GM19351 (cell line): ENCODE data around the gene ARGLU1.
A peak's percentile ranks its signal among the peaks of the same experiment; 100 is the strongest.

Experiments used
- ATAC-seq: cut with Tn5 transposase; IDR thresholded peaks from one replicate; pipeline ENCODE4 v1.9.1; 2021; ENCODE audit warnings: mild to moderate bottlenecking, moderate library complexity; ENCODE audit not compliant: unreplicated experiment

ARGLU1 gene

DNA sequence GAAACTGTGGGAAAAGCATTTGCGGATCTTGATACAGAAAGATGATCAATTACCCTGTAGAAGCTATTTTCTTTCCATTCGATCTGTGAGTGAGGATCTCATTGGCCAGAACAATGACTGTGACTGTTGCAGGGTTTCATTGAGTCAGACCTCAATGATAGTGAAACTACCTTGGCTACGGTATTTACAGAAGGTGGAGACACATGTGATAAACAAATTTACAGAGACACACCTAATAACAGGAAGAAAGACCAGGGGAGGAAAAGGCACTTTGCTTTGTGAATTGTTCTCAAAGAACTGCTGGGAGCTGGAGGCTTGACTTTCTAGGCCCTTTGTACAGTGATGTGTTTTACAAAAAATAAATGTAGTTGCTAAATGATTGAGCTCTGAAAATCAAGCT, 19.9 kb upstream of the ARGLU1 start:
- no peak for ATAC-seq

DNA sequence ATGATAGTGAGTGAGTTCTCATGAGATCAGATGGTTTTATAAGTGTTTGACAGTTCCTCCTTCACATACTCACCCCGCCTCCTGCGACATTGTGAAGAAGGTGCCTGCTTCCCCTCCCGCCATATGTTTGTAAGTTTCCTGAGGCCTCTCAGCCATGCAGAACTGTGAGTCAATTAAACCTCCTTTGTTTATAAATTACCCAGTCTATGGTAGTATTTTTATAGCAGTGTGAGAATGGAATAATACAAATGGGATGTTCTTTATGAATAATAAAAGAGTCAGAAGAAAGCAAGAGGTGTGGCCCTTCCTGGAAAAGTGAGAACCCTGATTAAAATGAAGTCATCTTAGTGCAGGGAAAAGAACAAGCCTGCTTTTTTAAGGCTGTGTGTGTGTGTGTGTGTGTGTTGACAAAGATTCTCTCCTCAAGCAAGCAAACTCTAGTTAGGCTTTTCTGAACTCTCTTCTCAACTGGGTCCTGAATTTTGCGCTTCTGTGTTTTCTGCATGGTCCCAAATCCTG, 18.8 kb upstream of the ARGLU1 start:
- ATAC-seq: no peak

DNA sequence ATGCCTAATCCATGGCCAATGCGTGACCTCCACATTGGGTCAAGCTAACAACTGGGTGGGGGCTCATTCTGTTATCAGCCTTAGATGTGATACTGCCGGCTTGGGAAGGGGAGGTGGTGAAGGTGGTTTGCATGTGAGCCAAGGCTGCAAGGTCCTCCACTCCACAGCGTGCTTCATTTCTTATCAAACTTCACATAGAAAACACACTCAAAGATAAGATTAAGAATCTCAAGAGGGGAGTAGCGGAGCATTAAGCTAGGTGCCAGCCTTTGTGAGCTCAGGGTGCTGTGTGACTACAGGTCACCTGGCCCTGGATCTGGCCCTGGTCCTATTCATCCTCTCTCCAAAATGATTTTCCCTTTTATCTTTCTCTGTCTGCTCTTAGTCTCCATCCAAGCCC, 13.3 kb upstream of the ARGLU1 start:
- no peak for ATAC-seq

DNA sequence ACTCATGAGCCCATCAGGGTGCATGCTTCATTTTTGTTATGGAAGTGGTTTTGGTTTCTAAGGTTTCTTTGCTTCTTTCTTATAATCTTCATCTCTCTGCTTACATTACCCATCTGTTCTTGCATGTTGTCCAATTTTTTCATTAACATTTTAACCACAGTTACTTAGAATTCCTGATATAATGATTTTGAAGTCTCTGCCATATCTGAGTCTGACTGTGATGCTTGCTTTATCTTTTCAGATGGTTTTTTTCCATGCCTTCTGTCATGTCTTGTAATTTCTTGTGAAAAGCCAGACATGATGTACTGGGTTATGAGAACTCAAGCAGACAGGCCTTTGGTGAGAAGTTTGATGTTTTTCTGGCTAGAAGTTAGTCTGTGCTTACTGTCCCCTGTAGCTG, 8.0 kb upstream of the ARGLU1 start:
- no peak for ATAC-seq

DNA sequence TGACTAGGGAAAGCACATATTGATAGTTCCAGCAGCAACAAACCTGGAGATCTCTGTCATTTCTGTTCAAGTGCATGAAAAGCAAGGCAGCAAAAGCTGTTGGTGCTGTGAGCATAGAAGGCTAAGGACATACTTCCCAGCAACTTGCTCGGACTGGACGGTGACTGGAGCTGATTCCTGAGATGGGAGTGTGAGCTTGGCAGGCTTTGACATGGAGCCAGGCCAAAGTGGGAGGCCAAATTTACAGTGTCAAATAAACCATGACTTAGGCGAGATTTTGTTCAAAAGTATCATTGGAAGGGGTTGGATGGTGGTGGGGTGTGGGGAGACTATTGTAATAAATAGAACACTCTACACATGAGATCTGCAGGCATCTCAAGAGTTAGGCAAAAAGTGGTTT, 5.9 kb upstream of the ARGLU1 start:
- no peak for ATAC-seq

DNA sequence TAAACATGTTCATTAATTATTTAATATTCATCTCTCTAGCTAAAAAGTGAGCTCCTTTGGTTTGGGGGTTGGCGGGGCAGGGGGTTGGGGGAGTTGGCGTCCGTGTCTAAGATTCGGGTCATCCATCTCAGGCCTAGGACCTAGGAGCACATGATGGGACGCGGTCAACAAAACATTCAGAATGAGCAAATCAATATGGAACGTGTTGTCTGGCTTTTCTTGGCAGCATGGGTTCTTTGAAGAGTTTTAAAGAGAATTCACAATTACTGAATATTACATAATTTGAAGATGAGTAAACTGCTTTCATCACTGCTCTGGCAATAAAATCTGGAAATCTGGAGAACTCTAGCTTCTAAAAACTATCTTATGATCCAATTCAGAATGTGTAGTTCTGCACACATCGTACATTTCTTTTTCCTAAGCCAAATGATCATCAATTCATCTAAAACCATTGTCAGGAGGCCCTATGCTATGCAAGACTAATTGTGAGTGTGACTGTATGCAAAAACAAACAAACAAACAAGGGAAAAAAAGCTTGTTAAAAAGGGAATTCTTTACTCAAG, 5.4 kb upstream of the ARGLU1 start:
- ATAC-seq: no peak

DNA sequence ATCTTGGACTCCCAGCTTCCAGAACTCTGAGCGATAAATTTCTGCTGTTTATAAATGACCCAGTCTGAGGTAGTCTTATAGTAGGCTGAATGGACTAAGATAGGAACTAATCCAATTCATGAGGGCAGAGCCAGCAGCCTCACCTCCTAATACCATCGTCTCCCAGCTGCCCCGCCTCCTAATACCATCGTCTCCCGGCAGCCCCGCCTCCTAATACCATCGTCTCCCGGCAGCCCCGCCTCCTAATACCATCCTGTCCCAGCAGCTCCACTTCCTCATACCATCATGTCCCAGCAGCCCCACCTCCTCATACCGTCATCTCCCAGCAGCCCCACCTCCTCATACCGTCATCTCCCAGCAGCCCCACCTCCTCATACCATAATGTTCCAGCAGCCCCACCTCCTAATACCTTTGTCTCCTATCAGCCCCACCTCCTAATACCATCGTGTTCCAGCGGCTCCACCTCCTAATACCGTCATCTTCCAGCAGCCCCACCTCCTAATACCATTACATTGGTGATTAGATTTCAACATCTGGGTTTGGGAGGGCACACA, 2.4 kb upstream of the ARGLU1 start:
- peak; percentile 32 for ATAC-seq

DNA sequence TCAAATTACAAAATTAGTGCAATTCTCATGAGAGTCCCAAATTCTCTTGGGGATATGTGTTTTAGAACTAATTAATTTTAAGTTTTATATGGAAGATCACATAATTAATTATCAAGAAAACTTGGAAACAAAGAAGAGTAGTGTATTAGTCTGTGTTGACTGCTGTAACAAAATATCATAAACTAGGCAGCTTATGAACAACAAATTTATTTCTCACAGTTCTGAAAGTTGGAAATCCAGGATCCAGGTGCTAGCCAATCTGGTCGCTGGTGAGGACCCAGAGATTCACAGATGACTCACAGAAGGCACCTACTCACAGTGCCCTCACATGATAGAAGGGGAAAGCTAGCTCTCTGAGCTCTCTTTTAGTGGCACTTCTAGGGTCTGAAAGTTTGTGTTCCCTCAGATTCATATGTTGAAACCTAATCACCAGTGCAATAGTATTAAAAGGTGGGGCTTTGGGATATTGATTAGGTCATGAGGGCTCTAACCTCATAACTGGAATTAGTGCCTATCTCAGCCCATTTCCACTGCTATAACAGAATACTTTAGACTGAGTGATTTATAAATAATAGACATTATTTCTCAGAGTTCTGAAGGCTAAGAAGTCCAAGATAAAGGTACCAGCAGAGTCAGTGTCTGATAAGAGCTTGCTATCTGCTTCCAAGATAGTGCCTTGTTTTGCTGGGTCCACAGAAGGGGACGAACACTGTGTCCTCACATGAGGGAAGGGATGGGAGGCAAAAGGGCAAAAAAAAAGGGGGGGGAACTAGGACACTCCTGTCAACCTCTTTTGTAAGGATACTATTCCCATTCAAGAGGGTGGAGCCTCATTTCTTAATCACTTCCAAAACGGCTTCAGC, 1.5 kb upstream of the ARGLU1 start:
- no peak for ATAC-seq

DNA sequence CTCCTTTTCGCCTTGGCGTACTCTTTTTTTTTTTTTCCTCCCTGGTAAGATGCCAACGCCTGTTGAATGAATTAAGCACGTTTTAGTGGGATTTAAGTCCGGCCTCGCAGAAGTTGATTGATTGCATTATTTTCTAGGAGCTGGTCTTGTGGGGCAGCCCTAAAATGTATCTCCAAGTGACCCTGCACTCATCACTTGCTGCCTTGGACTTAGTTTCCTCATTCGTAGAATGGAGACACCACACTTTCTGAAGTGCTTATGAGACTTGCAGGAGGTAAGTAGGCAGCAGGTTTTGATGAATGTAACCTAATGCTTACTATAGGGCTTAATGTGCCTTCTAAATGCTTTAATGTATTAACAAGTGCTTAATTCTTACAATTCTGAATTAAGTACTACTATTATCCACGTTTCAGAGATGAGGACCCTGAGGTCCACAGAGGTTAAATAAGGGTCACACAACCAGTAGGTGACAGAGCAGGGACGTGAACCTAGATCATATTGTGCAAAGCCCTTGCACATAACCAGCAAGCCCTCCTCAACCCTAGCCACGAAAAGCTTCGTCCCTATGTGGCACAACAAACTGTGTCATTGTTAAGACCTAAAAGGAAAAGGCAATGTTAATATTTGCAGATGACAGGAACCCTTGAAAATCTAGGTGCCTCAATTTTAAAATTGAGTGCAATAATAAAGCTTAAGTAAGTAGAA, 514 bp upstream of the ARGLU1 start:
- ATAC-seq: peak; percentile 34

DNA sequence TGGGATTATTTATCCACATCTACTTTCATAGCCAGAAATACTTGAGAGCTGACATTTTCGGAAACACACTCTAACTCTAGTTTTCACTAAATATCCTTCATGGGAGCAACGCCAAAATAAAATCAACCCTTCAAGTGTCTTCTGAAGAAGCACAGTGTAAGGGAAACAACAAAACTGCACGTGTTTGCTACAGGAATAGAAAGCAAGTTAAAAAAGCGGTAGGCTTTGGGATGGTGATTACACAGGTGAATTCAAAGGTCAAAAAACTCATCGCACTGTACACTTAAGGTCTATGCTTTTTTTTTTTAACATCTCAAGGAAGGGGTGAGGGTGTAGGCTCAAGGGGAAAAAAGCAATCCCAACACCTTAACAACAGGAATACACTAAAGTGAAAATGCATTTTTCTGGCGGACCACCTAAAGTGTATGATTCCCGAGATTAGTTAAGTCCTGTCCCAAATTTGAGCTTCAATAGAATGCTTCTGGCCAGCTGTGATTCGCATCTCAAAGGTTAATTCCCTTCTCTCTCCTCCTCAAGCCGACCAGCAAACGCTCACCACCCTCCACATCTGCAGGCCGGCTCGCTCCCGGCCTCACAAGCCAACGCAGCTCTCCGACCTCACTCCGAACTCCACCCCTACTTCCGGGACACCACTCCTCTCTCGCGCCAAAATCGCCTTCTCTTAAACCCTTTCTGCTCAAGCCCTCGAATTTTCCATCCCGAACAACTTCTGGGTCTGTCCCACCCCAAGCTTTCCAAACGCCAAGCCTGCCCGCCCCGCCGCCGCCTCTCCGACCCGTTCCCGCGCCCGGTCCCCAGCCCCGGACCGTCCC, 1.1 kb downstream of the ARGLU1 start:
- ATAC-seq: peak; percentile 39

DNA sequence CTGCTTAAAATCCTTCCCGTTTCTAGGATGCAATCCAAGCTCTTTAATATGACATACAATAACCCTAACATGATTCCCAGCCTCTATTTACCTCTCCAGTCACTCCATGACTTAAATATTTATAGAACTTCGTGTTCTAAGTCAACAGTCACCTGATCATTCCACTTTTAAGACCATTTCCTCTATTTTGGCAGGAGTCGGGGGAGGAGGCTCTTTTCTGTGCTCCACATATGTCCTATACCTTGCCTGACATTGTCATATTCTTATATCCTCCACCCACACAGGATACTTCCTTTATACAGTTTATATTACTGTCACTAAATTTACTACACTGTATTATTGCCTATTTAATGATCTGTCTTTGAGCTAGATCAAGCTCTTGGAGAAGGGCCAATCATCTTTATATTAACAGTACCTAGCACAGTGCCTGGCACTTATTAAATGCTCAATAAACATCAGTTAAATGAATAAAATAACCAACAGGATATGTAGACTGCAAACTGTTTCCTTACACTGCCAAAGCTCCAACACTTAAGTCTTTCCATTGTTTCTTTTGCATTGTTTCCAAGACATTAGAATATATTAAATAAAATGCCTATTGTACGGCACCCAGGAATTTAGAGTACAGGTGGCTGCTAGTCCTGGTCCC, 2.7 kb downstream of the ARGLU1 start:
- no peak for ATAC-seq

DNA sequence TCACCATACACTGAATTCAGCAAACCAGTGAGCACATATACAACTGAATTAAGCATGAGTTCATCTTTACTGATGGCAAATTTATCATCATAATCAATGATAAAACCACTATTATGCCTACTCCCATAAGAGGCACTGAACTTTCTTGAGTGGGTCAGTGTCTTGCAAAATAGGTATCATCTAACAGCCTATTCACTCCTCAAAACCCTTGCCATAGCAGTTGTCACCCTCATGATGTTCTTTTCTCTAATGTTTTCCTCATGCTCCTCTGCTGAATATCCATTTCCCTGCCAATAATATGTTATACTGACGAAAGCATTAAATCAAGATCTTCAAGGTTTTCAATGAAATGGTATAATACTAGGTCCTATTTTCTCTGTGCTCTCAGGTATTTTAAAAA, 5.6 kb downstream of the ARGLU1 start:
- ATAC-seq: no peak

DNA sequence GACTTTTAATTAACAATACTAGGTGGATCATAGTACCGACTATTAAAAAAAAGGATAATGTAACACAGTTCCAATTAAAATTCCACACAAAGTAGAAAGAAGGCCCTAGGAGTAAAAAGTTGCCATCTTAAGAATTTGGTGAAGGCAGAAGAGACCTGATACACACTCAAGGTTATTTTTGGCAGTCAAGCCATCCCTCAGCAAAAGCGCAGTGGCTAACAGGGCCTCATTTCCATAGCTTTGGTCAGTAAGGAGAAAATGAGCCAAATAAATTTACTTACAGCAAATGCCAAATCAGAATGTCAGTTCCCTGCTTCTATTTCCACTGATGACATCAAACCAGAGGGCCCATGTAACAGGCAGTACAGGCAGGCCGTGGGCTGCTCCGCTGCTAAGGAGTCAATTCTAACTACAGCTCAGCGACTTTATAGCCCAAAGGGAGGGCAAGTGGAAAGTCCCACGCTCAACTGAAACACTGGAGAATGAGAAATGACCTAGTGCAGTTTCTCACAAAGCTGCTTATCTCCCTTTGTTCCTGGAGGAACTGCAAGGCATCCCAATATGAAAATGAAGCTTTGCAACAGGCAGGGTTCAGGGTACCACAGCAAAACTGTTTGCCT, 6.3 kb downstream of the ARGLU1 start:
- peak; percentile 83 for ATAC-seq

DNA sequence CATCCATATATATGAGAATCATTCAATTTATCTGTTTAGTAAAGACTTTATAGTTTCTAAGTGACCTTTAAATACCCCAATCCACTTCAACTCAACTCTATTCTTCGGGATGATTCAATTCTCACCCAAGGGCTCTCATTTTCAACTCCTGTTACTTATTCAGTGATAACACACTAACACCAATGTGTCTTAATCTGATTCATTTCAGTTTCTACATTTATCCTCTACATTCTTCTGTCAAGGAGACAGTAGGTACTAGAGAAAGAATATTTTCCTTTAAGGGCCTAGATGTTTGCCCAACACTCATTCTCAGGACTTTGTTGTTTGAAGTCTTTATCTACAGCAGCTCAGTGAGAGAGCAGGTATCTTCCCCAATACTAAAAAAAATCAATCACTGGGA, 7.1 kb downstream of the ARGLU1 start:
- ATAC-seq: no peak

DNA sequence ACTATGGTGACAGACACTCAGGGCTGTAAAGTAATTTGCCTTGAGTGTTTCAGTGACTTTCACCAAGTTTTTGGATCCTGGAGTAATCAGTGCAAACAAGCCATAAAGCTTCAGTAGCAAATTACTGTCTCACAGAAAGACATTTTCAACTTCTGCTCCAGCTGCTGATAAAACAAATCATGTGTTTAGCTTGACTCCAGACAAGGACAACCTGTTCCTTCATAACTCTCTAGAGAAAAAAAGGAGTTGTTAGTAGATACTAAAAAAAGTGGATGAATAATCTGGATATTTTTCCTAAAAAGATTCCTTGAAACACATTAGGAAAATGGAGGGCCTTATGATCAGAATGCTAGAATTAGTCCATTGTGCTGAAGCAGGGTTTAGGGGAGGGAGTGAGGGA, 9.4 kb downstream of the ARGLU1 start:
- ATAC-seq: no peak

DNA sequence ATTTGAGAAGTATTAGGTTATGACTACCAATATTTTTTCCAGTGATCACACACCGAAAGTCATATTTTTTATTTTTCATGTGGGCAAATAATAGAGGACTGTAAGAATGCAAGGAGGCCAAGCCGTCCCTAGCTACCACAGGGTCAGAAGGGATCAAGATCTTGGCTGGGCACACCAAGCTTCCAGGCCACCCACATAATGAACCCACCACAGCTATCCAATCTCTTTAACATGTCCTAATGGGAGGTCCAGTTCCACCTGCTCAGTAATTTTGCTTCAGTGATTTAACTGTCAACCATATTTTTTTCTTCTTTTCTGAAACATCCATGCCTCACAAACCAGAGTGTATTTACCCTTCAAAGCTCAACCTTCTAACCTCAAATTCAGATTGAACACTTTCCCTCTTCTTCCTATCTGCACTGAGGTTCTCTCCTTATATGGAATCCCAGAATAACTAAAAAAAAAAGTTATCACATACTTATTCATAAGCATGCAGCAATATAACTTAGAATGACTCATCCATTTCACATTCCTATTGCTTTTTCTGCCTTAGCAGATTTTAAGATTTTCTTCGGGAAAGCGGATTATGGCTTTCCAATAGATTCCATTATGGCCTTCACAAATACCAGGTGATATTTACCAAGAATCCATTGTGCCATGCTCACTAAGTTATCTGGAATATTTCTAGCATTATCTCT, 12.2 kb downstream of the ARGLU1 start:
- ATAC-seq: no peak

DNA sequence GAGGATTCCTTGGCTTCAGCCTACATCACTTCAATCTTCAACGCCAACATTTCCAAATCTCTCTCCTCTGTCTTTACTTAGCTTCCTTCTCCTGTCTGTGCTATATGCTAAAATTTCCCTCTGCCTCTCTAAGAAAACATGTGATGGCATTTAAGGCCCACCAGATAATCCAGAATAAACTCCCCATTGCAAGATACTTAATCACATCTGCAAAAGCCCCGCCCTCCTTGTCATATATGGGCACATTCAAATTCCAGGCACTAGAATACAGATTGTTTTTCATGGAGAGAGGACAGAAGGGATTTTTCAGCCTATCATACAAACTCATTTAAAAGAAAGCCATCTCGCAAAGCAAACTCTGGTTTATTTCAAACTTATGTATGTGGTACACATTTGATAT, 16.2 kb downstream of the ARGLU1 start:
- no peak for ATAC-seq

DNA sequence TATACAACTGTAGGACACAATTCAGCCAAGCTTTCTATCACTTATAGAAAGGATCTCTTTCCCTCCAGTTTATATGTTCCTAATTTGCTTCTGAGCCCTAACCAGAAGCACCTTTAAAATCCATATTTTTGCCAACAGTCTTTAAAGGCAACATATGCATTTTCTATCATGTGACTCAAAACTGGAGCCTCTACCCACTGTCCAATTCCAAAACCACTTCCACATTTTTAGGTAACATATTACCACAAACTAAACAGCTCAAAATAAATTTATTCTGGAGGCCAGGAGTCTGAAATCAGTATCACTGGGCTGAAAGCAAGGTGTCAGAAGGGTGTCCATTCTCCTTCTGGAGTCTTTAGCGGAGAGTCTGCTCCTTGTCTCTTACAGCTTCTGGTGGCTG, 16.6 kb downstream of the ARGLU1 start:
- ATAC-seq: no peak

DNA sequence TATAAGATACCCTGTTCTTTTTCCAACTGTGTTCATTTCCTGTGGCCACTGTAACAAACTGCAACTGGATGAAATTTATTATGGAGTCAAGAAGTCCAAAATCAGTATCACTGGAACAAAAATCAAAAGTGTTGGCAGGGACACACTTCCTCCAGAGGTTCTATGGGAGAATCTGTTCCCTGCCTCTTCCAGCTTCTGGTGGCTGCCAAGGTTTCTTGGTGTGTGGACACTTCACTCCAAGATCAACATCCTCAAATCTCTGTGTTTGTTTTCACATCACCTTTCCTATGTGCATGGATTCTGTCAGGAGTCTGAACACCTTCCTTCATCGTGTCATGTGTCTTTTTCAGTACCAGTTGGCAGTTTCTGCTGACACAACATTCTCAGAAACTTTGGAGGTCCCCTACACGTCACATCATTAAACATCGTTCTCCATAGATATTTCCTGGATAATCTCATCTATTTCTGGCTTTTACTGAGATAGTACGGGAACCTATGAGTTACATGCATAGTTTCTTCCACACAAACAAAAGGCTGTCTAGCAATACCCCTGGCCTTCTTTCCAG, 17.3 kb downstream of the ARGLU1 start:
- no peak for ATAC-seq
